AG09309 (cell line): ENCODE data around the gene GRID1.

ENCODE experiments used
- DNase-seq: peaks from one replicate; pipeline ENCODE4 v3.0.0-alpha.2; 2010; ENCODE audit warnings: low read depth
- H3K4me3 ChIP-seq: 2 replicates; pipeline ENCODE4 v1.5.1; 2011; ENCODE audit warnings: mild to moderate bottlenecking, low read depth, low read length, moderate library complexity; ENCODE audit not compliant: control insufficient read depth
- CTCF ChIP-seq: IDR thresholded peaks from 2 replicates; pipeline ENCODE4 v1.5.1; 2011; ENCODE audit warnings: mild to moderate bottlenecking, low read depth, low read length, inconsistent platforms; ENCODE audit not compliant: insufficient read depth, control insufficient read depth; ENCODE audit errors: missing control alignments

The GRID1 gene

GRCh38 chr10:86316274-86316835 lies 50.2 kb downstream of the GRID1 start:
- no peak for TF ChIP-seq CTCF
- H3K4me3 ChIP-seq = no peak overlapping the region
- DNase-seq = no peak

GRCh38 chr10:86315549-86315942 lies 51.0 kb downstream of the GRID1 start:
- H3K4me3 ChIP-seq = no peak overlapping the region
- TF ChIP-seq CTCF = no peak
- DNase-seq = no peak

GRCh38 chr10:86314616-86315548 lies 51.7 kb downstream of the GRID1 start:
- no peak overlapping the region for H3K4me3 ChIP-seq
- DNase-seq = no peak
- TF ChIP-seq CTCF = no peak

GRCh38 chr10:86313621-86314041 lies 53.0 kb downstream of the GRID1 start:
- TF ChIP-seq CTCF = no peak
- DNase-seq = no peak
- no peak overlapping the region for H3K4me3 ChIP-seq

GRCh38 chr10:86312701-86313270 lies 53.8 kb downstream of the GRID1 start:
- no peak overlapping the region for H3K4me3 ChIP-seq
- TF ChIP-seq CTCF = no peak
- DNase-seq = no peak

GRCh38 chr10:86311906-86312305 lies 54.7 kb downstream of the GRID1 start:
- no peak for DNase-seq
- no peak for TF ChIP-seq CTCF
- no peak overlapping the region for H3K4me3 ChIP-seq
